ENCODE data around the gene FUOM. TPM values are rescaled to one million over a fixed set of nuclear protein-coding genes. Genes with fewer than 3 reads are reported as not detected.

Gene FUOM
- total and polyA plus RNA-seq, 2 donors from 2014 or later: 17.5 to 118 TPM

DNA sequence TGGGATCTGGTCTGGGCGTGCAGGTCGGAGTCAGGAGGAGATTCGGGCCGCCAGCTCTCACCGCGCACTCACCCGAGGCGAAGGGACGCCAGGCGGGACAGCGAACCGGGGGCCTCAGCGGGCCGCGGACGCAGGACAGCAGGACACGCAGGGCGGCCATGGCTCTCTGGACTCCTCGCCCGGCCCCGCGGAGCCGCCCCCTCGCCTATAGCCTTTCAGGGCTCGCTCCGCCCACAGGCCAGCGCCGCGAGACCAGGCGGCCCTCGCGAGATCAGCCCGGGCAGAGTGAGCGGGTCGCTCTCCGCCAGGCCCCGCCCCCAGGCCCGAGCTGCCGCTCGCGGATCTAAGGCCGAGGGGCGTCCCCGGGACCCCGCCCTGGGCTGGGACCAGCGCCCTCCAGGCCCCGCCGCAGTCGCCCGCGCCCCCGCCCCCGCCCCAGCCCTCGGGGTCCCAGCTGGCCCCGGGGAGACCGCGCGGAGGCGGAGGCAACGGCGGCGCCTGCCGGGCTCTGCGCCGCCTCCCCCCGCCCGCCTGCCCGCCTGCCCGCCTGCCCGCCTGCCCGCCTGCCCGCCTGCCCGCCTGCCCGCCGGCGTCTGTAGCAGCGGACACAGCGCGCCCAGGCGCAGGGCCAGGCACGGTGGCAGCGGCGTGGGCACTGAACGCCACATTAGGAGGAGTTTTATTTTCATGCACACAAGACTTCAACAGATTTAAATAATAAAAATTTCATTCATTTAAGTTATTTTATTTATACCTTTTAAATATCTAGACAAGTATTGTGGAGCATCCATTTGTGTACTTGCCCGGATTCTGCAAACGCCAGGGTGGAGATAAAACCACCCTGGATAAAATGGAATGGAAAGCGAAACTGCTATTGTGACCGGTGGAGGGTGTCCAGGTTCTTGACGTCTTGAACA, 15.6 kb upstream of the FUOM start, which contains the start of gene ECHS1:
Gene ECHS1 (minus strand): TSS at position 181 of the 917 bp plus-strand sequence. CDS start 21 bp downstream, at position 160.
- no peak for FAIRE-seq

DNA sequence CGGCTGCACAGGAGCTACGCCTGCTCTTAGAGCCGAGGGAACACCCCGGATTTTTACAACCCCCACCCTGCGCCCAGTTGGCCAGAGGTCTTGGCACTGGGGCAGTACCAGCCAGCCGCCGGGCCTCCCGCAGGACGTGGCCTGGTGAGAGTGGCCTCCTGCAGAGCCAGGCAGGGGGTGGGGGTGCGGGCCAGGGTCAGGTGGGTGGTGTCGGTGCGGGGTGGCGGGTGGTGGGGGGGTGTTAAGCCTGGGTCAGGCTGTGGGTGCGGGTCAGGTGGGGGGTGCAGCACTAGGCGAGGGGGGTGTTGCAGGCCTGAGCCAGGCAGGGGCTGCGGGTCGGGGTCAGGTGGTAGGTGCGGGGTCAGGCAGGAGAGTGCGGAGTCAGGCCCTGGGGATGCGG, 14.7 kb upstream of the FUOM start:
- H3K27me3 ChIP-seq (ENCODE audit: control insufficient read depth, insufficient read depth, low read length): no peaks in the 10 kb centered on the region
- peak overlapping the region in 2 of 3 donors; percentile 19 to 51 for H3K4me3 ChIP-seq (ENCODE audit: low read length in 3 of 3)
- H3K36me3 ChIP-seq (ENCODE audit: control insufficient read depth in 2 of 3, insufficient read depth in 3 of 3, low read length in 3 of 3): peaks cover 2 to 26% (median 14%) of the 10 kb centered on the region in 3 donors
- no peak for FAIRE-seq
- H3K4me1 ChIP-seq (ENCODE audit: control insufficient read depth in 2 of 3, insufficient read depth in 2 of 3, low read depth in 1 of 3, low read length in 3 of 3): peaks cover 0 to 5% (median 0%) of the 10 kb centered on the region in 3 donors
- no peaks in the 10 kb centered on the region for H3K9me3 ChIP-seq (ENCODE audit: control insufficient read depth in 2 of 3, insufficient read depth in 1 of 3, low read length in 3 of 3)
- no peak overlapping the region for H3K9ac ChIP-seq (ENCODE audit: low read length in 3 of 3)
- peak overlapping the region in 1 of 2 donors; percentile 43 for H3K27ac ChIP-seq (ENCODE audit: low read depth in 2 of 2, low read length in 2 of 2)
- intact Hi-C loops (cut with DNase I): no loop called here
- TF ChIP-seq, protein P1, sequence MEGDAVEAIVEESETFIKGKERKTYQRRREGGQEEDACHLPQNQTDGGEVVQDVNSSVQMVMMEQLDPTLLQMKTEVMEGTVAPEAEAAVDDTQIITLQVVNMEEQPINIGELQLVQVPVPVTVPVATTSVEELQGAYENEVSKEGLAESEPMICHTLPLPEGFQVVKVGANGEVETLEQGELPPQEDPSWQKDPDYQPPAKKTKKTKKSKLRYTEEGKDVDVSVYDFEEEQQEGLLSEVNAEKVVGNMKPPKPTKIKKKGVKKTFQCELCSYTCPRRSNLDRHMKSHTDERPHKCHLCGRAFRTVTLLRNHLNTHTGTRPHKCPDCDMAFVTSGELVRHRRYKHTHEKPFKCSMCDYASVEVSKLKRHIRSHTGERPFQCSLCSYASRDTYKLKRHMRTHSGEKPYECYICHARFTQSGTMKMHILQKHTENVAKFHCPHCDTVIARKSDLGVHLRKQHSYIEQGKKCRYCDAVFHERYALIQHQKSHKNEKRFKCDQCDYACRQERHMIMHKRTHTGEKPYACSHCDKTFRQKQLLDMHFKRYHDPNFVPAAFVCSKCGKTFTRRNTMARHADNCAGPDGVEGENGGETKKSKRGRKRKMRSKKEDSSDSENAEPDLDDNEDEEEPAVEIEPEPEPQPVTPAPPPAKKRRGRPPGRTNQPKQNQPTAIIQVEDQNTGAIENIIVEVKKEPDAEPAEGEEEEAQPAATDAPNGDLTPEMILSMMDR (IDR thresholded peaks at IDR 0.05; ENCODE audit: borderline replicate concordance, extremely low read depth, insufficient read depth): no peak
- peak in 2 of 5 donors; percentile 84 to 86 for DNase-seq

More for the DNA sequence above, 15.6 kb upstream of the FUOM start, which contains the start of gene ECHS1:
- TF ChIP-seq, protein P1 (IDR thresholded peaks at IDR 0.05; ENCODE audit: borderline replicate concordance, extremely low read depth, insufficient read depth): no peak
- Histone ChIP-seq H3K4me3 (ENCODE audit: low read length in 3 of 3) (peak within 1 kb of the TSS; percentile 53 to 64 (median 62)), H3K9me3 (ENCODE audit: control insufficient read depth in 2 of 3, insufficient read depth in 1 of 3, low read length in 3 of 3) (no peaks in the 10 kb centered on the region), H3K36me3 (ENCODE audit: control insufficient read depth in 2 of 3, insufficient read depth in 3 of 3, low read length in 3 of 3) (peaks cover 2 to 21% (median 13%) of the 10 kb centered on the region in 3 donors), H3K4me1 (ENCODE audit: control insufficient read depth in 2 of 3, insufficient read depth in 2 of 3, low read depth in 1 of 3, low read length in 3 of 3) (peaks cover 0 to 11% (median 0%) of the 10 kb centered on the region in 3 donors), H3K27ac (ENCODE audit: low read depth in 2 of 2, low read length in 2 of 2) (peak within 1 kb of the TSS; percentile 65 to 74), H3K27me3 (ENCODE audit: control insufficient read depth, insufficient read depth, low read length) (no peaks in the 10 kb centered on the region), H3K9ac (ENCODE audit: low read length in 3 of 3) (peak within 1 kb of the TSS in 2 of 3 donors; percentile 36 to 46)
- intact Hi-C loops (cut with DNase I): no loop called here
- peak; percentile 97 to 99 (median 98) for DNase-seq

DNA sequence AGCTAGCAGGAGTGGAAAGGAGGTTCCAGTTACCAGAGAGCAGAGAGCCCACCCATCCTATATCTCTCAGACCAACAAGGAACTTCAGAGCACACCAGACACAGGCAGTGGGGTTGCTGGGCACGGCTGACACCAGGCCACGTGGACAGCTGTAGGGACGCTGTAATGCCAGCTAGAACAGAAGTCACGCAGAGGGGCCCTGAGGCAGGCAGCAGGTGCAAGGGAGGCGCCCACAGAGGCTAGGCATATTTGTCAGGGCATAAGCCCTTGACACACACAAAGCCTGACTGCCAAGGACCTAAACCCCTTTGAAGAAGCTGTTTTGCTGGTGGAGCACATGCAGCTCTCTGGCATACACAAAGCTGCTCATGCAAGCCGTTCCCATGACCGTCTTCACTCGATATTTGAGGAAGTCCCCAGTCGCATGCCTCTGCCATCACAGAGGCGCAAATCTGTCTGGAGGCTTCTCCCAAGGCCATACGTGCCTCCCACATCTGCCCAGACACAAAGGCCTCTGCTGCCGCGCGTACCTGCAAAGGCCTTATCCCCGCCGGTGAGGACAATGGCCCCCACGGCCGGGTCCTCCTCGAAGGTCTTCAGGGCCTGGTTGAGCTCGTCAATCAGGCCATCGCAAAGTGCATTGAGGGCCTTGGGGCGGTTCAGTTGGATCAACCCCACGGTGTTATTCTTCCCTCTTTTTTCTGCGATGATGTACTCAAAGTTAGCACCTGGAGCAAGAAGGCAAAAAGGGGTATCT, 12.4 kb upstream of the FUOM start:
- peak in 2 of 5 donors; percentile 35 to 72 for DNase-seq
- H3K27ac ChIP-seq (ENCODE audit: low read depth in 2 of 2, low read length in 2 of 2): no peak overlapping the region
- H3K27me3 ChIP-seq (ENCODE audit: control insufficient read depth, insufficient read depth, low read length): no peaks in the 10 kb centered on the region
- no peak overlapping the region for H3K4me3 ChIP-seq (ENCODE audit: low read length in 3 of 3)
- intact Hi-C loops (cut with DNase I): no loop called here
- peaks cover 0 to 5% (median 0%) of the 10 kb centered on the region in 3 donors for H3K4me1 ChIP-seq (ENCODE audit: control insufficient read depth in 2 of 3, insufficient read depth in 2 of 3, low read depth in 1 of 3, low read length in 3 of 3)
- peaks cover 5 to 44% (median 21%) of the 10 kb centered on the region in 3 donors for H3K36me3 ChIP-seq (ENCODE audit: control insufficient read depth in 2 of 3, insufficient read depth in 3 of 3, low read length in 3 of 3)
- no peaks in the 10 kb centered on the region for H3K9me3 ChIP-seq (ENCODE audit: control insufficient read depth in 2 of 3, insufficient read depth in 1 of 3, low read length in 3 of 3)
- FAIRE-seq: no peak
- no peak overlapping the region for H3K9ac ChIP-seq (ENCODE audit: low read length in 3 of 3)
- TF ChIP-seq, protein P1 (IDR thresholded peaks at IDR 0.05; ENCODE audit: borderline replicate concordance, extremely low read depth, insufficient read depth): no peak
